GM21786 (cell line): ENCODE data around the gene CHN1.

Experiments
- ATAC-seq: cut with Tn5 transposase; IDR thresholded peaks from one replicate; pipeline ENCODE4 v1.9.1; 2021; ENCODE audit not compliant: unreplicated experiment

The CHN1 gene

DNA sequence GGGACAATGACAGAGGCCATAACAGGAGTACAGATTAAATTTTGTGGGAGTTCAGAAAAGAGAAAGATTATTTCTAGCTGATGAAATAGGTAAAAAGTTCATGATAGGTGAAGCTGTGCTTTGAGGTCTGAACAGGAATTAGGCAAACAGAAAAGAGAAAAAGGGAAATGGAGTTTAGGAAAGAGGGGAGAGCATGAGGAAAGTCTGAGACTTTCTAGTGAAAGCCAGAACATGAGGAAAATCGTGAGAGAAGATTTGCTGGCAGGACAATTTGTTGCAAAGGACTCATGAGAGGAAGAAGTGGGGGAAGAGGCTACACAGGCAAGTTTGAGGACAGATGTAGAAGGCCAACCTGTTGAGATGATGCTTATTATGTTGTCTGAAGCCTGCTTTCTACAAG is 6.3 kb upstream of the CHN1 start:
- ATAC-seq, result no peak

DNA sequence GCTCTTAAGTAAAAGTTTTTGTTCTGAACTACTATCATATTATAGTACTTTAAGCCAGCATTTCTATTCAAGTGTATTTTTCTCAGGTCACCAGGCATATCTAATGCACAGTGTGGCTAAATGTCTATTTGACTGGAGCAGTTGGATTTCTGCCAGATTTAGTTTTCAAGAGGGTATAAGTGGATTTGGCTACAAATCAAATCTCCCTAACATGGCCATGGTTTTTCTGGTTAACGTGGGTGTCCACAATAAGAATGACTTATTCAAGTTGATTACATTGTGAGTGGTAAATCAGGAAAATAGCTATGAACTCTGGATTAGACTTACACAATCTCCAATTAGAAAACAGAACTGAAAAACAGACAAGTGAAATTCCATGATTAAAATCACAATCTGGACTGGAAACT is 5.7 kb upstream of the CHN1 start:
- no peak for ATAC-seq

DNA sequence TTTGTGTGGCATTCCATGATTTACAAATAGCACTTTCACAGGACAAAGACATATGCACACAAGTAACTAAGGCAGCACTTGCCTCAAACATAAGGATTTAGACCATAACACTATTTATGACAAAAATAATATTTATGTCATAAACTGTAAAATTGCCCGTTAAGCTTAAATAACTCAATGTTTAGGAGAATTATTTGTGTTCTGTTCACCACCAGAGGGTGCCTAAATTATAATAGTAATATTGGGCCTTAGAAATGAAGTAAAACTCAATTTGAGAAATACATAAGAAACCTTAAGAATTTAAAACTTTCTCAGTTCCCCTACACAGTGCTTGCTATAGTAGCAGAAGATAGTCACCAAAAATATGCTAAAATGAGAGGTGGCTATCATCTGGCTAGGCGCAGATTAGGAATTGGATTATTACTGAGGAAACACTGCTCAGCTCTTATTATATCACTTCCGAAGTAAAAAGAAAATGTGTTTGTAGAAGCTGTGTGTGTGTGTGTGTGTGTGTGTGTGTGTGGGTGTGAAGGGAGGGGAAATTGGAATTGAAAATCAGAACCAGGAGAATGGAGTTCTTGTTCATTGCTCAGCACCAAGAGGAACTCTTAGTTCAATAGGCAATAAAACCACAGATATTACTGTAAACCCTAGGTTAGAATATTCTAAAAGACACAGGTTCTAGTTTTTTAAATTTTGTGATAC is 4.9 kb upstream of the CHN1 start:
- ATAC-seq, result no peak

DNA sequence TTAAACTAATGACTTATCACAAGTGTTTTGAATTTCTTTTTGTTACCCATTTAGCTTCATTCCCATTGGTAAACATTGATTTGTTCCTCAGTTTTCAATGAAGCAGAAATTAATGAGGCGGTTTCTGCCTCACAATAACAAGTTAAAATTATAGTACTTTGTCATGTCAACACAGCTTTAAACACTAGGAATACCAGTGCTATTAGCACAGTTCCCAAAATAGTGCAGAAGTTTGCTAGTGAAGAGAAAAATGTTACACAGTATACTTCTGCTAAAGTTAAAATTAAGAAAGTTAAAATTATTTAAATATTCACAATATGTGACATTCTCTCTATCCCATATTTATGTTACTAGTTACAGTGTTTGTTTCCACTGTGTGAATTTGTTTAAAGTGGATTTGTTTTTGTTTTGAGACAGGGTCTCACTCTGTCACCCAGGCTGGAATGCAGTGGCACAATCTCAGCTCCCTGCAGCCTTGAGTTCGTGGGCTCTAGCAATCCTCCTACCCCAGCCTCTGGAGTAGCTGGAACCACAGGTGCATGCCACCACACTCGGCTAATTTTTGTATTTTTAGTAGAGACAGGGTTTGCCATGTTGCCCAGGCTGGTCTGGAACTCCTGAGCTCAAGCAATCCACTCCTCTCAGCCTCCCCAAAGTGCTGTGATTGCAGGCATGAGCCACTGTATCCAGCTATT is 3.8 kb upstream of the CHN1 start:
- ATAC-seq, result no peak

DNA sequence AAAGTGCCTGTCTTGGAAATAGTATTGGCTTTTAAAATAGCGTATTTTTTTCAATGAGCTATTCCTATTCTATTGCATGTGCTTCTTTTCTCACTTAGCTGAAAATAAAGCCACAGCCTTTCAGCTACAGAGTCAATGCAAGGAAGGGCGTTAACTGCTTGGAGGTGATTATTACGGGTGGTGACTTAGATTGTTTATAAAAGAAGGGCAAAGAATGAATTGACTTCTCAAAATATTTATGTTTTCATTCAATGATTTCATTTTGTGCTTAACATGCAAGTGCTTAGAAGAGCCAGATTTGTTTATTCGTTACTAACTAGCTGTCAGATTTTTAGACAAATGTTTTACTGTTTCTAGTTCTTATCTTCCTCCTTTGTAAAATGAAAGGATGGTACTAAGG is 2.8 kb upstream of the CHN1 start:
- no peak for ATAC-seq

DNA sequence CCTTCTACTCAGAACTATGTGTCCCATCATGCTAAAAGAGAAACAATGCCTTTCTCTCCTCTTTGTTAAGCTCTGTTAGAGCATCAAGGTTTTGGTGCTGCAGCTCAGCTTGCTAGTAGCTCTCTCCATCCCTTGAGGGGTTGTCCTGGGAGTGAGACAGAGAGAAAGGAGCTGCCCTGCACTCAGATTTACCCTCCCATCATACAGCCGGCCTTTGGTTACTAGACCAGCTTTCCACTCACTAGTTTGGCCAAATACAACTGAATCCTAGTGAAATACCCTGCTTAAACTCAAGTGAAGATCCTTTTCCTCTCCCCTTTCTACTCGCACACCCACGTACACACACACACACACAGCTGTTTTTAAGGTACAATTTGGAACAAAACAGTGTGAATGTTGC is 2.3 kb upstream of the CHN1 start:
- ATAC-seq, result no peak

DNA sequence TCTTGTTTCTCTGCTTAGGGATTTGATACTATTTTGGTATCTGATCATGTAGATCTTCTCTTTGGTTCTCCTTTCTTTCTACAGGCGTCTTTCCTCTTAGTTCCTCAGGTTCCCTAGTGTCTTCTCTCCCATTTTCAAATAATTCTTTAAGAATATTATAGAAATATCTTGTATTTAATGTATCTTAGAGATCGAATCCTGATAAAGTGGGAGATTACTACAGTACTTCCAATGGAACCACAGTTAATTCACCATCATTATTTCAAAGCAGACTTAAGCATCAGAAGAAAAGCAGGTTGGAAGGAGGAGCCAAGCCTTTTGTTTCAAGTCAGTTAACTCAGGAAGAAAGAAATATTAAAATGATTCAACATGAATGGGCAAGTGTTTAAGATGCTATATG is 1.1 kb upstream of the CHN1 start:
- ATAC-seq, result no peak

DNA sequence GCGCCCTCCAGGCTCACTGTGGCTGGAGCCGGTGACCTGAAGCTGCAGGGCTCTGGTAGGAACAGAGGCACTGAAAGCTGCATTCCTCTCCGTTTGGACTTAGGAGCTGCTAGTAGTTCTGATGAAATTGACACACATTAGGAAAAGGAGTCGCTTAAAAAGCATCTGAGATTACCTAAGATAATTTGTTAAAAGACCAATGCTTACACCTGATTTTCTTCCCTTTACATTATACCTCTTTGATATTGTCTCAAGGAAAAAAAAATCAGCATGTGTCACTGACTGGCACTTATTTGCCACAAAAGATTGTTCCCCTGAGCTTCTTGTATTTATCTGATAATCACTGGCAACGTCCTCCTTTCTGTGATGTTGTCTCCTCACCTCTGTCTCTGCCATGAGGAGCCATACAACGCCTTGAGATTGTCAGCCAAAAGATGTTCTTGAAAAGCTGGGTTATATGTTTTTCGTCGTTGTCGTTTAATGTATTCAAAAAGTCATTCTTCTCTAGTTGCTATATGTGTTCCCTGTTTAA is 618 bp upstream of the CHN1 start:
- ATAC-seq, result no peak

DNA sequence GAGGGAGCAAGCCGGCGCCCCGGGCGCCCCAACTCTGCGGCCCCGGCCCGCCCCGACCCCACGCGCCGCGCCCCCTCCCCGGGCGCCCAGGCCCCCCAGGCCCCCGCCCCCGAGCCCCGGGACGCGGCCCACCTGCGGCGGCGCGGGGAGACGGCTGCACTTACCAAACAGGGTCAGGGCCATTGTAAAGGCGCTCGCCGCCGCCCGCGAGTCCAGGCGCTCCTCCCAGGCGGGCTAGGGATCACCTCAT is 526 bp downstream of the CHN1 start:
- ATAC-seq, result no peak

DNA sequence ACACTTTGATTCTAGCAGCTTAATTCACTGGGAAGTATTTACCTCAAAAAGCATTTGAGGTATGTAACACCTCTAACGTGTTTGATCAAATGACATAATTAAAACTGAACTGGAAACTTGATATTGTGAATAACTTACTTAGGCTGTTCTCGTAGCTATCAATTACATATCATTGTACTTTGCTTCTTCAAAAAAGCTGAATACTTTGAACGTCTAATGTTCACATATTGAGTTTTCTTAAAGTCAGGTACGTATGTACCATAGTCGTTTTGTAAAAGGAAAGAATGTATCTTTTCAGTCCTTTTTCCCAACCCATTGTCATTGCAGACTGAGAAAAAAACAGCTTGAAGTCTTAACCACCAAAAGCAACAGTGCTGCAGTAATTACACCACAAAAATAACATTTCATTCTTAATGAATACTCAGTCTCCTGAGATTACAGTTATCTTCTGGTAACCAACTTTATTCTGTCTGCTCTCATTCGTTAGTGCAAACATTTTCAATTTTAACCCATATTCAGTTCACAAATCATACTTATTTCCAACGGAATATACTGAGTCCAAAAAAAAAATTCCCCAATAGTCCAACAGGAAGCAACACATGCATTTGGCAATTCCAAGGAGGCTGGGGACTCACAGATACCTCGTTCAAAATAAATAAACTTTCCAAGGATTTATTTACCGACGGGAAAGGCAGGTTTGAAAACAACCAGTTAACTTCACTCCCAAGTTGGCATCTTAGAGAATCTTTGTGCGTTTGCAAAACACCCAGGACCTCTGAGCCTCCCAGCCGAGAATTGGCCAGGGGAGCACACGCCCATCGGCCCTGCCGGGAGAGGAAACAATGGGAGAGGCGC is 1.1 kb downstream of the CHN1 start:
- no peak for ATAC-seq

DNA sequence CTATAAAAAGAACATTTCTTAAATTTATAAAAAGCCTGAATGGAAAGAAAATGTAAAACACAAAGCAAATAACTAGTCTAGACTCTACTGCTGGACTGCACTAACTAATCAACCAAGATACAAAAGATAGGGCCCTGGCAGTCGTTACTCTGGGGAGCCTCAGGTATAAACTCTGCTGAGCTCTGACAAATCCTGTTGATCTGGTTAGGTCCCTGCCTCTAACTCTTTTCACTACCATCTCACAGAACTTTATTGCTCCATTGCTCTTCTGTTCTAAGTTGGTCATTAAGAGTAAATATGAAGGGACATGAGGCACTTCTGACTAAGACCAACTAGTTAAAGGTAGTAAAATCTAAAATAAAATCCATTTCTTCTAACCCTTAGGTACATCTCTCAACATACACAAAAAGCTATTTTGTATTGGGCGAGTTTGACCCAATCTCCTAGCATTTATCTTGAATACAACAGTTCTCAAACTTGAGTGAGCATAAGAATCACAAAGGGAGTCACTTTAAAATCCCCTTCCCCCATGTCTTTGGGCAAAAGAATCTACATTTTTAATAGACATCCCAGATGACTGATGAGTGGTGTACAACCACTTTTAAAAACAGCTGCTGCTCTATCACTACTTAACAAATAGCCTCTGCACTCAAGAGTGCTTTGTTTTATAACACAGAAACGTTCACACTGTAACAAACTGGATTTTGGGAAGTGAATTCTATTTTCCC is 2.5 kb downstream of the CHN1 start:
- ATAC-seq, result no peak

DNA sequence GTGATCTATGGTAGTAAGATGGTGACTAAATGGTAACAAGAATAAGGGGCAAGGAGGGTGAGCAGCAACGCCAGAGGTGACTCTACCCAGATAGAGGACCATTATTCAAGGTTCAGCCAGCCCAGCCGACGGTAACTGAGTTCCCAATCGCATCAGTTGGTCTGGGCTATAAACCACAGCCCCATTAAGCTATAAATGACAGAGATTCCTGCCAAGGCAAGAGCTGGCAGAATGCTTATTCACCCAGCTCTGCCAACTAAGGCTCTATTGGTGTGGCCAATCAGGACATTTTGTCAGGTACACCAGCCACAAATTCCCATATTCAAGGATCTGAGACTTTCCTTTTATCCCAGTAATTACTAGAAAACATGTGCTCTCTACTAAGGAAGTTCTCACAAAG is 3.6 kb downstream of the CHN1 start:
- ATAC-seq, result no peak

DNA sequence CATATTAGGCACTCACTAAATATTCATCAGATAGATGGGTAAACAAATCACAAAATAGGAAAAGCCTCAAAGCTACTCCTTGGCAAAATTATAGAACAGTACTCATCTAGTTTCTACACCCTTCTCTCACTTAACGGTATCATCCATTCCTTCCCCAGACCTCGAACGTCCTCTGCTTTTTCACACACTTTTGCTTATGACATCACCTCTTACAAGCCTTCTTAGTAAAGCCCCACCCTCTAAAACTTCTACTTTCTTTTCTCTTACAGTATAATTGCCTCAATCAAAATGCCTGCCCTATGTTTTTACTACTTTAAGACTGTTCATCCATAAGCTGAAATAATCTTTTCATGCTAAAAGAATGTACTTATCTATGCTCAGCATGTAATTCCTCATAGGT is 8.1 kb downstream of the CHN1 start:
- ATAC-seq, result no peak

DNA sequence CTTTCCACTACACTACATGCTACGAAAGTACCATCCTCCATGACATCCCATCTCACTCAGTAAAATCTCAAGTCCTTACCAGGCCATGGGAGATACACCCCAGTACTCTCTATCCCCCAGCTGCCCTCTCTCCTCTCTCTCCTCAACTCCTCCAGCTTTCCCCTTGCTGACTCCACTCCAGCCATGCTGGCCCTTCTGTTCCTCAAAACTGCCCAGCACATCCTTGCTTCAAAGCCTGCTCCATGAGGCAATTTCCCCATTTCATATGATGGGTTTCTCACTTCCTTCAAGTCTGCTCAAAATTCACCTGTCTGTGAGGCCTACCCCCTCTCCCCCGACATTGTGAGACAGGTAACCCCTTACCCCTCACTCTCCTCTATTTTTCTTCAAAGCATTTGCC is 8.6 kb downstream of the CHN1 start:
- no peak for ATAC-seq

DNA sequence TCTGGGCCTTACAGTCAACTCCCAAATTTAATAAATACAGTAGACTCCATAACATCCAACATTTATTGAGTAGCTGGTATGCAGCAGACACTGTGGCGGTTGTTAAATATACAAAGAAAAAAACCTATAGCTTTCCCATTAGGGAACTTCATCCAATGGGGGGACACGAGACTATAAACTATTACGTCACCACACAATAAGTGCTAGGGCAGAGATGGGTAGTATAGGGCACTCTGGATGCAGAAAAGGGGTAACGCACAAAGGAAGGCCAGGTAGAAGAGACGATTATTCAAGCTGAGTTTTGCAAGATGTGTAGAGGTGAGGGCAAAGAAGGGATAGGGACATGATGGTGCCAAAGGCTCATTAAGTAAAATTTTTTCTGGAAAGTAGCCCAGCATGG is 10.8 kb downstream of the CHN1 start:
- ATAC-seq, result no peak

DNA sequence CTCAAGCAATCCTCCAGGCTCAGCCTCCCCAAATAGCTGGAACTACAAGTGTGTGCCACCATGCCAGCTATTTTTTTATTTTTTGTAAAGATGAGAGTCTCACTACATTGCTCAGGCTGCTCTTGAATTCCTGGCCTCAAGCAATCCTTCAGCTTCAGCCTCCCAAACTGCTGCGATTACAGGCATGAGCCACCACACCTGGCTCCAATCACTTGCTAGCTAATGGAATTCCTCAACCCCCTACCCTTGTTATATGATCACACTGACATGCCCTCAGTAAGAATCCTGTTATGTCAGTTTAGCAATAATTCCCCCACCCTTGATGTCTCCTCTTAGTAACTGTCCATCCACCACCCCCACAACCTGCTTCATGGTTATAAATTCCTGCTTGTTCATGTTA is 12.3 kb downstream of the CHN1 start:
- ATAC-seq, result no peak

DNA sequence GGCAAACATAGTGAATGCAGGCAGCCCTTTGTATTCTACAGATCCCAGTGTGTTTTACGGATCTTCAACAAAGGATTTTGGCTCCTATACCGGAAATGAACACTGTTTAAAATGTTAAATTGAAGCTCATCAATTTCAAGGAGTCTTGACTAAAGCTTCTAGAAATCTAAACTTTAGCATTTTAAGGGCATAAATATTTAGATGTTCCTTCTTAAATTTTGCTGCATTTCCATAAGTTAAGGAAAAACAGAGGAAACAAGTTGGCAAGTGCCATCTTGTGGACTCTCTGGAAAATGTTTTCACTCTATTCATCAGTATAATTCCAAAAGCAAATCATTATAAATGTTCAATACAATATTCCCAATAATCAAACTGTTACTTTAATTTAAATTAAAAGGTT is 19.6 kb downstream of the CHN1 start:
- no peak for ATAC-seq

DNA sequence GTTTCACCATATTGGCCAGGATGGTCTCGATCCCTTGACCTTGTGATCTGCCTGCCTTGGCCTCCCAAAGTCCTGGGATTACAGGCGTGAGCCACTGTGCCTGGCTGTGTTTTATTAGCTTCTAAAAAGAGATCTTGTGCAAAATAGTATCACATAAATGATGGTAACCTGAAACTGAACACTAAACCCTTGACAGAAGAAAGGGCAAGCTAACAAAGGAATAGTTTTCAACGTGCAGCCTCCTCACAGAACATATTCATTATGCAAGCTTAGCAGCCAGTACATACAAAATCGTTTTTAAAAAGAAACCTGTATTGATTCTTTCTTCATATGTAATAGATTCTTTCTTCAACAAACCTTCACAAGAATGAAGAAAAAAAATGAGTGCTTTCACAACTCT is 20.6 kb downstream of the CHN1 start:
- ATAC-seq, result no peak

DNA sequence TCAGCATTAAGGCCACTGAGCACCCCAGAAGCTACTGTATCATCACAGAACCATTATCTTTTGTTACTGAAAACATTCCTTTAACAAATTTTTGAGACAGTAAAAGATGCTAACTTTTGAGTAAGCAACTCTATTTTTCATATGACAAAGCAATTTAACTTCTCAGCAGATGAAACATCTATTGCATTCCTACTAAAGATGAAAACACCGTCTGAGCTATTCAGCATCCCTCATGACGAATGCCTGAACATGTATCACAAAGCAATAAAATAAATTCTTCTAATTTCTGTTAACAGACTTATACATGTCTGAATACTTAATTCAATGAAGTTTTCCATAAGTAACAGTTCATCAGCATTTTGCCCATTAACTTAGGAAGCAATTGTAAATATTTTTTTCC is 23.9 kb downstream of the CHN1 start:
- no peak for ATAC-seq

DNA sequence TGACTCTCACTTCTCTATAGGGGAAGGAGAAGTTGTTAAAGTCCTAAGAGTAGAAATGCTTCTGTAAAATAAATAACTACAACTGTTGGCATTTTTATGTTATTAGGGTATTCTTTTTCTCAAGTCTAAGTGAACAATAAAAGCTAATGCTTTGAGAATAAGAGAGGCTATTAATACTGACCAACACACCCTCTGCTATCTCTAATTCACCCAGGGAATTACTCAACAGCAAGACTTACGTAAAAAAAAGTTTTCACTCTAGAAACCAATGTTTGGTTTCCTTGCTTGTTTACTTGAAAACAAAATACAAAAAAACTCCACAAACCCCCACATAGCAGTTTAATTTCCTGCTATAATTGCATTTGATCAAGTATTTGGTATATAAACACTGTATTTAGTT is 25.2 kb downstream of the CHN1 start:
- no peak for ATAC-seq

DNA sequence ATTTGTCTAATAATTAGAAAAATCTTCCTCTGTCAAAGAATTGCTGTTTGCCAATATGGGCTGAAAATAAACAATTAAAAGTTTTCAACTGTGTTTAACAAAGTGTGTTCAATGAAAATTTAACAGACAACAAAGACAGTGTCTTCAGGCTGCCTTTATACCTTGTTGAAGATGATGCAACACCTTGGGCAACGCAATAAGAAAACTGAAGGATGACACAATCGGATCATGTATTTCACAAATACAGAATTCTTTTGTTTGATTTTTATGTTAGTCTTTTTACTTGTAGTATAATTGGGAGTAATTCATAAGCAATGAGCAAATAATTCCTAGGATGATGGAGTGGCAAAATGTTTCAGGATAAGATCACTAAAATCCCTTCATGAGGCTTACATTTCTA is 27.8 kb downstream of the CHN1 start:
- no peak for ATAC-seq

DNA sequence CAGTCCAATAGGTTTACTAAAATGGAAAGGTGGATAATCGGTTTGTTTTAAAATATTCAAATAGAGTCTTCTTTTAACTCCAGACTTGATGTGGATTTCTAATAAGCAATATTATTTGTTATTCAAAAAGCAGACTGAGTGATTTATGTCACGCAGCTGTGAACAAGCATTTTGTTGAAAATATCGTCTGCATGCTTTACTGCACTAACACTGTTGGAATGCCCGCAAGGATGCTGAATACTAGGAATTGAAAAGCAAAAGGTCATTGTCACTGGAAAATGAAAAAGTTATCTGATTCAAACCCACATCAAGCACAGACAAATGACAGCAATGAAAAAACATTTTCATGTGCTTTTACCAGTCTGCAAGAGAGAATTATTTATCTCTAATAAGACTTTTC is 31.1 kb downstream of the CHN1 start:
- ATAC-seq, result no peak
